H9 (cell line): ENCODE measurements around the gene NSG1. TPM values are rescaled to one million over a fixed set of nuclear protein-coding genes. Genes with fewer than 3 reads are reported as not detected.
A peak's percentile ranks its signal among the peaks of the same experiment; 100 is the strongest.

ENCODE experiments used
- DNase-seq: peaks from one replicate; pipeline ENCODE4 v3.0.0-alpha.2; 2017
- H2AFZ ChIP-seq: one replicate; pipeline ENCODE4 v1.6.1; 2013; ENCODE audit warnings: mild to moderate bottlenecking, low read length, control low read depth, moderate library complexity
- H2AK5ac ChIP-seq: 2 replicates; pipeline ENCODE4 v1.6.1; 2013; ENCODE audit warnings: low read length, control low read depth, mixed read lengths; ENCODE audit not compliant: insufficient read length
- H2BK120ac ChIP-seq: one replicate; pipeline ENCODE4 v1.6.1; 2013; ENCODE audit warnings: low read depth, mild to moderate bottlenecking, low read length, control low read depth, inconsistent platforms; ENCODE audit not compliant: poor library complexity, severe bottlenecking
- H2BK12ac ChIP-seq: 2 replicates; pipeline ENCODE4 v1.6.1; 2013; ENCODE audit warnings: low read length, control low read depth, mixed read lengths, low read depth; ENCODE audit not compliant: insufficient read length
- H2BK15ac ChIP-seq: 2 replicates; pipeline ENCODE4 v1.6.1; 2013; ENCODE audit warnings: low read depth, low read length, control low read depth
- H2BK20ac ChIP-seq: one replicate; pipeline ENCODE4 v1.6.1; 2013; ENCODE audit warnings: low read depth, mild to moderate bottlenecking, low read length, control low read depth, inconsistent platforms; ENCODE audit not compliant: poor library complexity, severe bottlenecking
- H2BK5ac ChIP-seq: 2 replicates; pipeline ENCODE4 v1.6.1; 2013; ENCODE audit warnings: low read length, control low read depth, mixed read lengths; ENCODE audit not compliant: insufficient read length
- H3K14ac ChIP-seq: 2 replicates; pipeline ENCODE4 v1.6.1; 2013; ENCODE audit warnings: low read length, control low read depth; ENCODE audit not compliant: insufficient read depth
- H3K18ac ChIP-seq: 2 replicates; pipeline ENCODE4 v1.6.1; 2013; ENCODE audit warnings: low read depth, mild to moderate bottlenecking, mixed read lengths, low read length, control low read depth; ENCODE audit not compliant: insufficient read length
- H3K23ac ChIP-seq: 2 replicates; pipeline ENCODE4 v1.6.1; 2013; ENCODE audit warnings: low read length, control low read depth, mixed read lengths, low read depth; ENCODE audit not compliant: insufficient read length
- H3K23me2 ChIP-seq: 2 replicates; pipeline ENCODE4 v1.6.1; 2013; ENCODE audit warnings: low read depth, mild to moderate bottlenecking, mixed read lengths, low read length, control low read depth; ENCODE audit not compliant: insufficient read length, poor library complexity, severe bottlenecking
- H3K27ac ChIP-seq: 2 replicates; pipeline ENCODE4 v1.5.1; 2013; ENCODE audit warnings: low read length, control low read depth, mixed read lengths, low read depth; ENCODE audit not compliant: insufficient read length
- H3K27me3 ChIP-seq: 2 replicates; pipeline ENCODE4 v1.6.1; 2013; ENCODE audit warnings: low read length, control low read depth, inconsistent platforms; ENCODE audit not compliant: insufficient read depth
- H3K4ac ChIP-seq: 2 replicates; pipeline ENCODE4 v1.6.1; 2013; ENCODE audit warnings: low read depth, mild to moderate bottlenecking, control low read depth, inconsistent platforms, low read length, moderate library complexity
- H3K4me1 ChIP-seq: 2 replicates; pipeline ENCODE4 v1.6.1; 2013; ENCODE audit warnings: low read length, control low read depth, inconsistent platforms; ENCODE audit not compliant: insufficient read depth
- H3K4me2 ChIP-seq: 2 replicates; pipeline ENCODE4 v1.6.1; 2013; ENCODE audit warnings: low read length, control low read depth, mixed read lengths; ENCODE audit not compliant: insufficient read length, insufficient read depth
- H3K56ac ChIP-seq: 2 replicates; pipeline ENCODE4 v1.6.1; 2013; ENCODE audit warnings: low read depth, mild to moderate bottlenecking, mixed read lengths, low read length, control low read depth; ENCODE audit not compliant: insufficient read length
- H3K79me1 ChIP-seq: 2 replicates; pipeline ENCODE4 v1.6.1; 2013; ENCODE audit warnings: low read depth, mild to moderate bottlenecking, moderate library complexity, low read length, control low read depth, inconsistent platforms; ENCODE audit not compliant: insufficient read depth, poor library complexity, severe bottlenecking
- H3K79me2 ChIP-seq: 2 replicates; pipeline ENCODE4 v1.6.1; 2013; ENCODE audit warnings: low read length, control low read depth, inconsistent platforms; ENCODE audit not compliant: insufficient read depth
- H3K9ac ChIP-seq: 2 replicates; pipeline ENCODE4 v1.6.1; 2013; ENCODE audit warnings: low read length, control low read depth, mixed read lengths; ENCODE audit not compliant: insufficient read length; ENCODE audit errors: extremely low read depth
- H3K9me3 ChIP-seq: one replicate; pipeline ENCODE4 v1.6.1; 2013; ENCODE audit warnings: low read depth, low read length, inconsistent platforms; ENCODE audit not compliant: control insufficient read depth
- H3T11ph ChIP-seq: one replicate; pipeline ENCODE4 v1.6.1; 2013; ENCODE audit warnings: mild to moderate bottlenecking, low read length, control low read depth, inconsistent platforms
- H4K20me1 ChIP-seq: one replicate; pipeline ENCODE4 v1.6.1; 2013; ENCODE audit not compliant: control insufficient read depth, insufficient read length, insufficient read depth
- H4K5ac ChIP-seq: 2 replicates; pipeline ENCODE4 v1.6.1; 2013; ENCODE audit warnings: low read depth, mild to moderate bottlenecking, mixed read lengths, low read length, control low read depth; ENCODE audit not compliant: insufficient read length
- H4K8ac ChIP-seq: replicated peaks from 2 replicates; pipeline ENCODE4 v1.6.1; 2013; ENCODE audit warnings: low read length, control low read depth, mixed read lengths, low read depth; ENCODE audit not compliant: insufficient read length
- H4K91ac ChIP-seq: 2 replicates; pipeline ENCODE4 v1.6.1; 2013; ENCODE audit warnings: low read depth, mild to moderate bottlenecking, moderate library complexity, mixed read lengths, low read length, control low read depth; ENCODE audit not compliant: insufficient read length
- H3K27ac Mint-ChIP-seq, 3 experiments: 2 replicates in 2 of 3; 3 replicates in 1 of 3; pipeline ENCODE4 v1.8.0; 2020 to 2021; ENCODE audit warnings: mixed read lengths in 3 of 3, mild to moderate bottlenecking in 1 of 3, moderate library complexity in 1 of 3
- H3K27me3 Mint-ChIP-seq: 2 replicates; pipeline ENCODE4 v1.8.0; 2021; ENCODE audit warnings: low read depth, mild to moderate bottlenecking, moderate library complexity, mixed read lengths
- H3K36me3 Mint-ChIP-seq, 3 experiments: 2 replicates in 2 of 3; 3 replicates in 1 of 3; pipeline ENCODE4 v1.8.0; 2020 to 2021; ENCODE audit warnings: low read depth in 3 of 3, mixed read lengths in 3 of 3; ENCODE audit not compliant: insufficient read depth in 1 of 3
- H3K4me1 Mint-ChIP-seq, 2 experiments: 2 replicates each; pipeline ENCODE4 v1.8.0; 2020; ENCODE audit warnings: mixed read lengths in 2 of 2
- H3K4me3 Mint-ChIP-seq, 2 experiments: 2 replicates in 1 of 2; 3 replicates in 1 of 2; pipeline ENCODE4 v1.8.0; 2020 to 2021; ENCODE audit warnings: mild to moderate bottlenecking in 2 of 2, mixed read lengths in 2 of 2, moderate library complexity in 1 of 2
- H3K9me3 Mint-ChIP-seq, 2 experiments: 2 replicates in 1 of 2; 3 replicates in 1 of 2; pipeline ENCODE4 v1.8.0; 2020; ENCODE audit warnings: mild to moderate bottlenecking in 2 of 2, mixed read lengths in 2 of 2, moderate library complexity in 1 of 2
- WGBS: extraction: QIAGEN DNeasy Blood & Tissue Kit; methylation state at CpG from one replicate; pipeline ENCODE4 v1.1.7; 2013; ENCODE audit warnings: missing lambda C conversion rate, low lambda C conversion rate, mixed read lengths; ENCODE audit not compliant: insufficient read length; ENCODE audit errors: extremely low coverage; 5-methylcytosine and 5-hydroxymethylcytosine counted together
- total RNA-seq: library from RNA; stranded (reverse); gene quantifications from 2 replicates; pipeline ENCODE4 v1.2.1, GENCODE V29; 2021
- TF ChIP-seq, protein P1 (sequence below): fragments of 200-600 bp; sonication (generic); conservative IDR thresholded peaks from 3 replicates; pipeline ENCODE4 v1.8.0; 2021; ENCODE audit warnings: antibody characterized with exemption, mild to moderate bottlenecking

NSG1 gene
- total RNA-seq, 1 experiment from 2014 or later: 9.3 TPM

DNA sequence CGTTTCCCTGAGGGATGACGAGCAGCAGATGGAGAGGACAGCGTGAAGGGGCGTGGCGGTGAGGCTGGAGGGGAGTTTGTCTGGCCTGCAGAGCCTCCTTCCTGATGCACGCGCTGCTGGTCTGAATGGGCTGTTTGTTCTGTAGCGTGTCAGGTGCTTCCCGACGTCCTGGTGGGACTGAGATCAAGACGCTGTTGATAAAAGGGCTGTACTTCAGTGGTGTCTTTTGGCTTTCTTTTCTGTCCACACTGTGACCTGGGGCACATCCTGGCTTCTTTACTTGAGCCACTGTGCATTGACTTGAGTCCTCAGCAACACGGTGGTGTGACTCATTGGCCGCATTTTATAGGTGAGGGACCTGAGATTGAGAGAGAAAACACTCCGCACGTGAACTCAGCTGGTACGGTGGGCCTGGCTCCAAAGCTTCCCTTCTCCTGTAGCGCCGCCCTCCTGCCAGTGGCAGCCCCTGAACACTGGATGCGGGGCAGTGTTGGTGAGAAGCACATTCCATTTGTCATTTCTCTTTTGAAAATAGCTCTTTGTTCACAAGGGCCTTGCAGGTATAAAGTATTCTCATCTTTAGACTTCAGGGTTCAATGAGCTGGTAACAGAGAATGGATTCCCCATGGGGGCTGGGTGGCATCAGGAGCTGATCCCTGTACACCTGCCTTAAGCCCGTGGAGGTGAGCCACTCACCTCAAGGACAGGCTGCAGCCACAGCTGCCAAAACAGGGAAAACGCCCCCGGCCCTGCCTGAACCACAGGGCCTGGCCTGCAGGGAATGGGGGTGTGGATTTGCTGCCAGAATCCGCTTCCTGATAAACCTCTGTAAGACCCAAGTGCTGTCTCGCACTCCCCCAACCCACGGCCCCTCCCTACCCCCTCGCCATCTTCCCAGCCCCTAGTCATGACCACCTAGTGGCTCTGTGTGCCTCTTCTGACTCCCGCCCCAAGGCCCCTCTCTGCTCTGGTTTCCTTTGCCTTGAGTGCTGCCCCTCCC lies 29.2 kb downstream of the NSG1 start:
- Histone ChIP-seq H4K91ac (no peak overlapping the region), H3K4me2 (no peak overlapping the region), H3K56ac (no peak overlapping the region), H3K14ac (no peak overlapping the region), H2BK15ac (no peak overlapping the region), H2BK5ac (no peak overlapping the region), H3K4me1 (no peaks in the 10 kb centered on the region), H2BK12ac (no peak overlapping the region), H4K5ac (no peak overlapping the region), H2BK120ac (no peak overlapping the region), H3K79me2 (no peaks in the 10 kb centered on the region), H3T11ph (no peak overlapping the region), H3K4ac (no peak overlapping the region), H3K27me3 (no peaks in the 10 kb centered on the region), H3K18ac (no peak overlapping the region), H3K23me2 (no peaks in the 10 kb centered on the region), H3K27ac (no peak overlapping the region), H2BK20ac (no peak overlapping the region), H3K9me3 (no peaks in the 10 kb centered on the region), H3K9ac (no peak overlapping the region), H2AFZ (no peak overlapping the region), H4K20me1 (peaks cover 2% of the 10 kb centered on the region), H3K79me1 (no peaks in the 10 kb centered on the region), H2AK5ac (no peak overlapping the region), H3K23ac (no peak overlapping the region), H4K8ac (no peak overlapping the region)
- Mint-ChIP-seq H3K4me3 (no peak overlapping the region), H3K27ac (peak overlapping the region in 1 of 3 experiments; percentile 40; a peak in 2 of 7 replicates), H3K36me3 (peaks cover 17 to 32% (median 18%) of the 10 kb centered on the region in 3 experiments), H3K9me3 (peaks cover 0 to 2% of the 10 kb centered on the region in 2 experiments; a peak in 2 of 5 replicates), H3K4me1 (no peaks in the 10 kb centered on the region), H3K27me3 (no peaks in the 10 kb centered on the region)
- no peak for DNase-seq
- TF ChIP-seq, protein P1, sequence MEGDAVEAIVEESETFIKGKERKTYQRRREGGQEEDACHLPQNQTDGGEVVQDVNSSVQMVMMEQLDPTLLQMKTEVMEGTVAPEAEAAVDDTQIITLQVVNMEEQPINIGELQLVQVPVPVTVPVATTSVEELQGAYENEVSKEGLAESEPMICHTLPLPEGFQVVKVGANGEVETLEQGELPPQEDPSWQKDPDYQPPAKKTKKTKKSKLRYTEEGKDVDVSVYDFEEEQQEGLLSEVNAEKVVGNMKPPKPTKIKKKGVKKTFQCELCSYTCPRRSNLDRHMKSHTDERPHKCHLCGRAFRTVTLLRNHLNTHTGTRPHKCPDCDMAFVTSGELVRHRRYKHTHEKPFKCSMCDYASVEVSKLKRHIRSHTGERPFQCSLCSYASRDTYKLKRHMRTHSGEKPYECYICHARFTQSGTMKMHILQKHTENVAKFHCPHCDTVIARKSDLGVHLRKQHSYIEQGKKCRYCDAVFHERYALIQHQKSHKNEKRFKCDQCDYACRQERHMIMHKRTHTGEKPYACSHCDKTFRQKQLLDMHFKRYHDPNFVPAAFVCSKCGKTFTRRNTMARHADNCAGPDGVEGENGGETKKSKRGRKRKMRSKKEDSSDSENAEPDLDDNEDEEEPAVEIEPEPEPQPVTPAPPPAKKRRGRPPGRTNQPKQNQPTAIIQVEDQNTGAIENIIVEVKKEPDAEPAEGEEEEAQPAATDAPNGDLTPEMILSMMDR: no peak
- no CpG with 5 or more reads among the region's 27 CpGs for WGBS
